ENCODE measurements around the gene GIPC2.

DNA sequence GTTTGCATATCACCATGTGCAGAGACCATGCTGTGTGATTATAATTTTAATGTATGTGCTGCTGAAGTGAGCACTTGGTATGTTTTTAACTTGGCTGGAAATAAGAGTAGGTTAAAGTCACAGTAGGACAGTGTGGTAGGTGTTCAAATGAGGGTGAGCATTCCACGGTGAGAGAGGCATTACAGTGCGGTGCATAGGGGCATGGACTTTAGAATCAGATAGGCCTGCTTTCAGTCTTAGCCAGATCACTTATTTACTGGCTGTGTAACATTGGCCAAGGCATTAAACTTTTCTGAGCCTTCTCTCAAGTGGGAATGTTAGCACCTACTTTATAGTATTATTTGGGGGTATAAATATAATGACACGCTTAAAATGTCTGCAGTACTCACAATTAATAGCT, 43.2 kb downstream of the GIPC2 start:
- no peak for TF ChIP-seq CHD4 (IDR thresholded peaks at IDR 0.05; ENCODE audit: borderline replicate concordance)
- TF ChIP-seq MAX (IDR thresholded peaks at IDR 0.05) = no peak
- TF ChIP-seq MYC (IDR thresholded peaks at IDR 0.05; ENCODE audit: borderline replicate concordance, low read length) = no peak
- TF ChIP-seq EP300 (IDR thresholded peaks at IDR 0.05) = no peak
